LNCAP (cell line): ENCODE data around the gene CHMP5.

Experiments
- TF ChIP-seq, protein P1 (sequence below): fragments of 450-650 bp; IDR thresholded peaks from 2 replicates; pipeline ENCODE4 v1.5.1; 2017; ENCODE audit warnings: mild to moderate bottlenecking

The CHMP5 gene

DNA sequence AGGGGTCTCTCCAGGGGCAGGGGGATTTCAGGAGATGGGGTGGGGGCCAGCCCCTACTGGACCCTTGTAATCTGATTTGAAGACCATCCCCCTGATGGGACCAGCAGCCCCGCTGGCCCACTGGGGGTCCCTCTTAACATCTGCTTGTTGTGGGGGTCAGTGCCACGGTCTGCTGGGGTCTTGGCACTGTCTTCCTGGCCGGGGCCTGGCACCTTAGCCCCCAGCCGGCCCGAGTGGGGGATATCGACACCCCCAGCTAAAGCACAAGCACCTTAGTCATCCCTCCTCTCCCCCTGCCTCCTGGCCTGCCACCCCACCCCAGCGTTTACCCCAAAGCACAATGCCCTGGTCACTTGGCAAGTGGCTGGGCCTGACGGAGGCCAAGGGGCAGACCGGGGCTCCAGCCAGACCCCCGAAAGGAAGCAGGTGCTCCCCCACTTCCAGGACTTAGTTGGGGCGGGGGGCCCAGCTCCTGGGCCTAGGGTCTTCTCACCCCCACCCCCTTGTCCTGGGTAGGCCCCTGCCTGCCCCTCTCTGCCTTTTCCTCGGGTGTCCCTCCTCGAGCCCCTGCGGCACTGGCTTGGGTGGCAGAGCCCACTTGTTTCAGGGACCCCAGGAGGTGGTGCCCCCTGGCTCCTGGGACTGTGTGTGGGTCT, 24.1 kb downstream of the CHMP5 start:
- TF ChIP-seq, protein P1, sequence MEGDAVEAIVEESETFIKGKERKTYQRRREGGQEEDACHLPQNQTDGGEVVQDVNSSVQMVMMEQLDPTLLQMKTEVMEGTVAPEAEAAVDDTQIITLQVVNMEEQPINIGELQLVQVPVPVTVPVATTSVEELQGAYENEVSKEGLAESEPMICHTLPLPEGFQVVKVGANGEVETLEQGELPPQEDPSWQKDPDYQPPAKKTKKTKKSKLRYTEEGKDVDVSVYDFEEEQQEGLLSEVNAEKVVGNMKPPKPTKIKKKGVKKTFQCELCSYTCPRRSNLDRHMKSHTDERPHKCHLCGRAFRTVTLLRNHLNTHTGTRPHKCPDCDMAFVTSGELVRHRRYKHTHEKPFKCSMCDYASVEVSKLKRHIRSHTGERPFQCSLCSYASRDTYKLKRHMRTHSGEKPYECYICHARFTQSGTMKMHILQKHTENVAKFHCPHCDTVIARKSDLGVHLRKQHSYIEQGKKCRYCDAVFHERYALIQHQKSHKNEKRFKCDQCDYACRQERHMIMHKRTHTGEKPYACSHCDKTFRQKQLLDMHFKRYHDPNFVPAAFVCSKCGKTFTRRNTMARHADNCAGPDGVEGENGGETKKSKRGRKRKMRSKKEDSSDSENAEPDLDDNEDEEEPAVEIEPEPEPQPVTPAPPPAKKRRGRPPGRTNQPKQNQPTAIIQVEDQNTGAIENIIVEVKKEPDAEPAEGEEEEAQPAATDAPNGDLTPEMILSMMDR = no peak

GRCh38 chr9:33289496-33289895, 24.6 kb downstream of the CHMP5 start:
- TF ChIP-seq, protein P1 = no peak

GRCh38 chr9:33289936-33290246, 25.0 kb downstream of the CHMP5 start:
- TF ChIP-seq, protein P1 = no peak

- TF ChIP-seq, protein P1 = no peak
These were observed 25.6 kb downstream of the CHMP5 start, which contains the start of gene NFX1 for GRCh38 chr9:33290247-33291030. Gene NFX1 (plus strand): TSS chr9:33290516. CDS start chr9:33290573, 57 bp downstream.

DNA sequence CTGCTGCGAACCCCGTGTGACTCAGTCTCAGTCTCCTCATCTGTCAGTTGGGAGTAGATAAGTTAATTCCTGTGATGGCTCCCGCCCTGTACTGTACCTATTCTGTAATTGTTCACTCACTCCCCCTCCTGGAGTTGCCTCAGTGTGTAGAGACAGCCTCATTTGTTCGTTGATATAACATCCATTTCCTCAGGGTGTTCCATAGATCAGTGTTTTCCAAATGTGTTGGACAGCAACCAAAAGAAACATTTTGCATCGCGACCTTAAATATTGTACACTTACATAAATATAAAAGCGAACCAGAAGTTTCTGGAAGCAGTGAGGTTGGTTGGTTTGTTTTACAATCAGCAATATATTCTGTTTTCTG, 26.2 kb downstream of the CHMP5 start:
- TF ChIP-seq, protein P1 = no peak

DNA sequence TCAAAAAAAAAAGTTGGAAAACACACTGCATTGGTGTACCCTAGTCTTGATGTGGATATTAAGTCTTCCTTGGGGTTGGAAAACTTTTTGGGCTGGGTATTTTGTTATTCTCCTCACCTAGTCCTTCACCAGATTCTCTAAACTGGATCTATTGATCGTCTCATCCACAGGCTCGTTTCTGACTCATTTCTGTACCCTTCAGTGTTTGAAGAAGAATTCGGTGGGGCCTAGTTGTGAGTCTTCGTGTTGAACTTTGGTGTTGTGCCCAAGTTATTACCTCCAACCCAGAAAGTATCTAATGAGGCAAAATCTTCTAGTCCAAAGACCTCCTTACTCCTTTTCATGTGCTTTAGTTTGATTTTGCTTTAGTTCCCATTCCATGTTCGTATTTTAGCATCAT, 27.1 kb downstream of the CHMP5 start:
- TF ChIP-seq, protein P1 = no peak

DNA sequence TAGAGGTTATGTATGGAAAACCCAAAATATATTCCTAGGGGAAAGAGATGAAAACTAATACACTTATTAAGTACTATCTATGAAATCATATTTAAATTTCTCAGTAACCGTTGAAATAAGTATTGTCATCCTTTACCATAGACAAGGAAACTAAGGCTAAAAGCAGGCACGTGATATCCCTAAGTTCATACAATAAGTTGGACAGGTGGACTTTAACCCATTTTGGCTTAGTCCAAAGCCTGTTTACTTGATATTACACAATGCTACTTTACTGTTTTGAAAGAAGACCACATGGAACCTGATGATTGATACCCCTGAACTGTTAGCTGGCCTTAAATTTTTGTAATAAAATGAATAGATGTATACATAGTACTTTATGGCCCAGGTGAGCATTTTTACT, 28.9 kb downstream of the CHMP5 start:
- TF ChIP-seq, protein P1 = no peak
